Esophagus squamous epithelium (tissue), 4 donors: Measurements from ENCODE around the gene SUCLG2.

Source experiments
- POLR2A ChIP-seq, 4 donors: fragments of 450-650 bp; IDR thresholded peaks; one replicate each; pipeline ENCODE4 v1.6.1; 2017; ENCODE audit warnings: antibody characterized with exemption in 4 of 4, mild to moderate bottlenecking in 4 of 4, moderate library complexity in 3 of 4
- TF ChIP-seq, protein P1 (sequence below), 6 experiments: fragments of 450-650 bp in 4 of 6; fragments of 200-600 bp in 2 of 6; sonication (generic) in 2 of 6; IDR thresholded peaks; one replicate each; pipeline ENCODE4 v1.5.1; 2016 to 2019; ENCODE audit warnings: antibody characterized with exemption in 6 of 6, mild to moderate bottlenecking in 4 of 6, moderate library complexity in 4 of 6

DNA sequence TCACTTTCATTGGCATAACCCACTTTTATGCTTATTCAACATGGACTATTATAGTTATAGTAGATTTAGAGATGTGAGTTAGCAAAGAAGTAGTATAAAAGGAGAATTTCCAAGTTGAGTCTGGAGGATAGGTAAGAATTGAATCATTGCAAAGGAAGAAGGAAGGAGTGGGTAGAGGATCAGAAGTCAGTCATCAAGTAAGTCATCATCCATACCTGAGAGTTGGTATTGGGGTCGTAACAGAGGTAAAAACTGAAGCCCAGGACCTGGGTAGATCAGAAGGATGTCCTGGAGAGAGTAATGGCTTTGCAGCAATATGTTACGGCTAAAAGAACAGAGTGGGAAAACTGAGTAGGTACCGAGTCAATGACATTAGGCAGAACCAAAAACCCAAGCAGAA is 265.7 kb downstream of the SUCLG2 start:
- TF ChIP-seq, protein P1, sequence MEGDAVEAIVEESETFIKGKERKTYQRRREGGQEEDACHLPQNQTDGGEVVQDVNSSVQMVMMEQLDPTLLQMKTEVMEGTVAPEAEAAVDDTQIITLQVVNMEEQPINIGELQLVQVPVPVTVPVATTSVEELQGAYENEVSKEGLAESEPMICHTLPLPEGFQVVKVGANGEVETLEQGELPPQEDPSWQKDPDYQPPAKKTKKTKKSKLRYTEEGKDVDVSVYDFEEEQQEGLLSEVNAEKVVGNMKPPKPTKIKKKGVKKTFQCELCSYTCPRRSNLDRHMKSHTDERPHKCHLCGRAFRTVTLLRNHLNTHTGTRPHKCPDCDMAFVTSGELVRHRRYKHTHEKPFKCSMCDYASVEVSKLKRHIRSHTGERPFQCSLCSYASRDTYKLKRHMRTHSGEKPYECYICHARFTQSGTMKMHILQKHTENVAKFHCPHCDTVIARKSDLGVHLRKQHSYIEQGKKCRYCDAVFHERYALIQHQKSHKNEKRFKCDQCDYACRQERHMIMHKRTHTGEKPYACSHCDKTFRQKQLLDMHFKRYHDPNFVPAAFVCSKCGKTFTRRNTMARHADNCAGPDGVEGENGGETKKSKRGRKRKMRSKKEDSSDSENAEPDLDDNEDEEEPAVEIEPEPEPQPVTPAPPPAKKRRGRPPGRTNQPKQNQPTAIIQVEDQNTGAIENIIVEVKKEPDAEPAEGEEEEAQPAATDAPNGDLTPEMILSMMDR (IDR thresholded peaks at IDR 0.05): no peak
- no peak for TF ChIP-seq POLR2A (IDR thresholded peaks at IDR 0.05)
